Measurements from ENCODE around the gene FERMT1. TPM values are rescaled to one million over a fixed set of nuclear protein-coding genes. Genes with fewer than 3 reads are reported as not detected.

FERMT1 gene
- total and polyA plus RNA-seq, 2 experiments from 2014 or later: 16.2 to 18.3 TPM

DNA sequence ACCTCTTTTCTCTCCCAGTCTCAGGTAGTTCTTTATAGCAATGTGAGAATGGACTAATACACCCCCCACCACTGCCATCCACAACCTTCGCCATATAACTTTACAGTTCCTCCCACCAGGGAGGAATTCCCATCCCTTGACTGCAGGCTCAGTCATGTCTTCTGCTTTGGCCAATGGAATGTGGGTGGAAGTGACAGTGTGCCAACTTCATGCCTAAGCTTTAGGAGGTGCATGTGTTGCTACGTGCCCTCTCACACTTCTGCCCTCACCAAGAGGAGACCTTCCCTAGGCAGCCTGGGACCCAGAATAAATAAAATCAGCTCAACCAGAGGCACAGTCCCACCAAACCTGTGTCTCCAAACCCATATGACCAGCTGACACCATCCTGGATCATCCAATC is 36.0 kb downstream of the FERMT1 start:
- Histone ChIP-seq H3K9me2 (ENCODE audit: insufficient read depth) (no peaks in the 10 kb centered on the region), H3K27me3 (ENCODE audit: insufficient read depth) (no peaks in the 10 kb centered on the region), H2AFZ (no peak overlapping the region), H3F3A (replicated peaks; ENCODE audit: low read depth) (no peaks in the 10 kb centered on the region), H3K79me2 (replicated peaks; ENCODE audit: insufficient read depth) (no peaks in the 10 kb centered on the region), H3K4me3 (no peak overlapping the region), H4K20me1 (replicated peaks; ENCODE audit: insufficient read depth) (no peaks in the 10 kb centered on the region; the same call in 1 of the 2 replicates), H3K4me2 (no peak overlapping the region), H3K4me1 (ENCODE audit: insufficient read depth) (no peaks in the 10 kb centered on the region), H3K27ac (ENCODE audit: low read depth) (no peak overlapping the region), H3K36me3 (ENCODE audit: insufficient read depth) (peaks cover 7% of the 10 kb centered on the region)
- Mint-ChIP-seq H3K36me3 (ENCODE audit: low read depth) (peaks cover 43% of the 10 kb centered on the region), H3K9me3 (no peaks in the 10 kb centered on the region), H3K4me3 (no peak overlapping the region), H3K27ac (no peak overlapping the region), H3K4me1 (0 out of 3 replicates have a peak, but pooled peaks cover 5% of the 10 kb centered on the region), H3K27me3 (ENCODE audit: insufficient read depth, low read depth, poor library complexity) (no peaks in the 10 kb centered on the region)
- TF ChIP-seq CREB1 (CRISPR knock-in tag; IDR thresholded peaks at IDR 0.05; ENCODE audit: low read depth): no peak
- TF ChIP-seq, protein P1, sequence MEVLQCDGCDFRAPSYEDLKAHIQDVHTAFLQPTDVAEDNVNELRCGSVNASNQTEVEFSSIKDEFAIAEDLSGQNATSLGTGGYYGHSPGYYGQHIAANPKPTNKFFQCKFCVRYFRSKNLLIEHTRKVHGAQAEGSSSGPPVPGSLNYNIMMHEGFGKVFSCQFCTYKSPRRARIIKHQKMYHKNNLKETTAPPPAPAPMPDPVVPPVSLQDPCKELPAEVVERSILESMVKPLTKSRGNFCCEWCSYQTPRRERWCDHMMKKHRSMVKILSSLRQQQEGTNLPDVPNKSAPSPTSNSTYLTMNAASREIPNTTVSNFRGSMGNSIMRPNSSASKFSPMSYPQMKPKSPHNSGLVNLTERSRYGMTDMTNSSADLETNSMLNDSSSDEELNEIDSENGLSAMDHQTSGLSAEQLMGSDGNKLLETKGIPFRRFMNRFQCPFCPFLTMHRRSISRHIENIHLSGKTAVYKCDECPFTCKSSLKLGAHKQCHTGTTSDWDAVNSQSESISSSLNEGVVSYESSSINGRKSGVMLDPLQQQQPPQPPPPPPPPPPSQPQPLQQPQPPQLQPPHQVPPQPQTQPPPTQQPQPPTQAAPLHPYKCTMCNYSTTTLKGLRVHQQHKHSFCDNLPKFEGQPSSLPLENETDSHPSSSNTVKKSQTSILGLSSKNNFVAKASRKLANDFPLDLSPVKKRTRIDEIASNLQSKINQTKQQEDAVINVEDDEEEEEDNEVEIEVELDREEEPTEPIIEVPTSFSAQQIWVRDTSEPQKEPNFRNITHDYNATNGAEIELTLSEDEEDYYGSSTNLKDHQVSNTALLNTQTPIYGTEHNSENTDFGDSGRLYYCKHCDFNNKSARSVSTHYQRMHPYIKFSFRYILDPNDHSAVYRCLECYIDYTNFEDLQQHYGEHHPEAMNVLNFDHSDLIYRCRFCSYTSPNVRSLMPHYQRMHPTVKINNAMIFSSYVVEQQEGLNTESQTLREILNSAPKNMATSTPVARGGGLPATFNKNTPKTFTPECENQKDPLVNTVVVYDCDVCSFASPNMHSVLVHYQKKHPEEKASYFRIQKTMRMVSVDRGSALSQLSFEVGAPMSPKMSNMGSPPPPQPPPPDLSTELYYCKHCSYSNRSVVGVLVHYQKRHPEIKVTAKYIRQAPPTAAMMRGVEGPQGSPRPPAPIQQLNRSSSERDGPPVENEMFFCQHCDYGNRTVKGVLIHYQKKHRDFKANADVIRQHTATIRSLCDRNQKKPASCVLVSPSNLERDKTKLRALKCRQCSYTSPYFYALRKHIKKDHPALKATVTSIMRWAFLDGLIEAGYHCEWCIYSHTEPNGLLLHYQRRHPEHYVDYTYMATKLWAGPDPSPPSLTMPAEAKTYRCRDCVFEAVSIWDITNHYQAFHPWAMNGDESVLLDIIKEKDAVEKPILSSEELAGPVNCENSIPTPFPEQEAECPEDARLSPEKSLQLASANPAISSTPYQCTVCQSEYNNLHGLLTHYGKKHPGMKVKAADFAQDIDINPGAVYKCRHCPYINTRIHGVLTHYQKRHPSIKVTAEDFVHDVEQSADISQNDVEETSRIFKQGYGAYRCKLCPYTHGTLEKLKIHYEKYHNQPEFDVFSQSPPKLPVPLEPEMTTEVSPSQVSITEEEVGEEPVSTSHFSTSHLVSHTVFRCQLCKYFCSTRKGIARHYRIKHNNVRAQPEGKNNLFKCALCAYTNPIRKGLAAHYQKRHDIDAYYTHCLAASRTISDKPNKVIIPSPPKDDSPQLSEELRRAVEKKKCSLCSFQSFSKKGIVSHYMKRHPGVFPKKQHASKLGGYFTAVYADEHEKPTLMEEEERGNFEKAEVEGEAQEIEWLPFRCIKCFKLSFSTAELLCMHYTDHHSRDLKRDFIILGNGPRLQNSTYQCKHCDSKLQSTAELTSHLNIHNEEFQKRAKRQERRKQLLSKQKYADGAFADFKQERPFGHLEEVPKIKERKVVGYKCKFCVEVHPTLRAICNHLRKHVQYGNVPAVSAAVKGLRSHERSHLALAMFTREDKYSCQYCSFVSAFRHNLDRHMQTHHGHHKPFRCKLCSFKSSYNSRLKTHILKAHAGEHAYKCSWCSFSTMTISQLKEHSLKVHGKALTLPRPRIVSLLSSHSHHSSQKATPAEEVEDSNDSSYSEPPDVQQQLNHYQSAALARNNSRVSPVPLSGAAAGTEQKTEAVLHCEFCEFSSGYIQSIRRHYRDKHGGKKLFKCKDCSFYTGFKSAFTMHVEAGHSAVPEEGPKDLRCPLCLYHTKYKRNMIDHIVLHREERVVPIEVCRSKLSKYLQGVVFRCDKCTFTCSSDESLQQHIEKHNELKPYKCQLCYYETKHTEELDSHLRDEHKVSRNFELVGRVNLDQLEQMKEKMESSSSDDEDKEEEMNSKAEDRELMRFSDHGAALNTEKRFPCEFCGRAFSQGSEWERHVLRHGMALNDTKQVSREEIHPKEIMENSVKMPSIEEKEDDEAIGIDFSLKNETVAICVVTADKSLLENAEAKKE (CRISPR knock-in tag; IDR thresholded peaks at IDR 0.05): no peak
- TF ChIP-seq EZH2 (IDR thresholded peaks at IDR 0.05; ENCODE audit: low read depth, unreplicated experiment): no peak
- TF ChIP-seq POLR2AphosphoS5 (IDR thresholded peaks at IDR 0.05; ENCODE audit: low read depth): no peak
- no peak for TF ChIP-seq ZNF114 (CRISPR knock-in tag; IDR thresholded peaks at IDR 0.05)
- TF ChIP-seq EZH2phosphoT487 (IDR thresholded peaks at IDR 0.05; ENCODE audit: unreplicated experiment): no peak
- no peak for TF ChIP-seq REST (IDR thresholded peaks at IDR 0.05; ENCODE audit: unreplicated experiment)
- TF ChIP-seq STAT1 (IDR thresholded peaks at IDR 0.05; ENCODE audit: unreplicated experiment): no peak
- no peak for TF ChIP-seq JUNB (IDR thresholded peaks at IDR 0.05; ENCODE audit: unreplicated experiment)
- TF ChIP-seq CTCF (conservative IDR thresholded peaks at IDR 0.05; ENCODE audit: low read depth in 2 of 2): no peak
- TF ChIP-seq ETS1 (IDR thresholded peaks at IDR 0.05): no peak
- TF ChIP-seq ZNF331 (CRISPR knock-in tag; IDR thresholded peaks at IDR 0.05; ENCODE audit: low read depth): no peak
- no peak for TF ChIP-seq NANOG (IDR thresholded peaks at IDR 0.05; ENCODE audit: borderline replicate concordance)
- DNase-seq (ENCODE audit: low spot score) (no peak), ATAC-seq (no peak)

All from GM23338 (cell line).